Caco-2 (cell line): ENCODE data around the gene TBRG4. TPM values are rescaled to one million over a fixed set of nuclear protein-coding genes. Genes with fewer than 3 reads are reported as not detected.

ENCODE experiments used
- BruUV-seq: library from RNA; stranded (reverse); fragments of 400-500 nt; replicated peaks from 2 replicates; lab custom pipeline; 2021; lab: Mats Ljungman, UMichigan
- CTCF ChIA-PET: fragments of 300-600 bp; sonication (Branson Sonifier 250); formaldehyde crosslinking; loops from one replicate; lab custom pipeline; 2022; ENCODE audit warnings: antibody characterized with exemption; lab: Charles Lee
- POLR2A ChIA-PET: fragments of 300-600 bp; sonication (Branson Sonifier 250); formaldehyde crosslinking; loops from one replicate; lab custom pipeline; 2022; ENCODE audit warnings: antibody characterized with exemption; lab: Charles Lee
- DNase-seq, 2 experiments: peaks; one replicate each; pipeline versions ENCODE4 v3.0.0 to v3.0.0-alpha.2; 2020 to 2022
- H3K27me3 ChIP-seq: replicated peaks from 2 replicates; pipeline ENCODE4 v1.6.0; 2011; ENCODE audit warnings: low read length; ENCODE audit not compliant: control insufficient read depth, insufficient read depth
- H3K36me3 ChIP-seq: 2 replicates; pipeline ENCODE4 v1.5.1; 2011; ENCODE audit warnings: low read length; ENCODE audit not compliant: control insufficient read depth, insufficient read depth
- H3K4me1 ChIP-seq: fragments of 250-450 bp; sonication (Bioruptor Pico); 2 replicates; pipeline ENCODE4 v1.5.1; 2020; ENCODE audit warnings: mild to moderate bottlenecking
- H3K4me3 ChIP-seq: 2 replicates; pipeline ENCODE4 v1.5.1; 2011; ENCODE audit warnings: low read depth, mild to moderate bottlenecking, control low read depth, low read length
- H3K9me3 ChIP-seq: fragments of 250-450 bp; sonication (Bioruptor Pico); 2 replicates; pipeline ENCODE4 v1.5.1; 2020; ENCODE audit warnings: mild to moderate bottlenecking, moderate library complexity
- H3K27ac Mint-ChIP-seq: one replicate; pipeline ENCODE4 v1.8.0; 2022; ENCODE audit warnings: mixed read lengths; ENCODE audit not compliant: unreplicated experiment
- H3K27me3 Mint-ChIP-seq: one replicate; pipeline ENCODE4 v1.8.0; 2022; ENCODE audit warnings: mixed read lengths; ENCODE audit not compliant: insufficient read depth, unreplicated experiment
- H3K36me3 Mint-ChIP-seq: one replicate; pipeline ENCODE4 v1.8.0; 2022; ENCODE audit warnings: mild to moderate bottlenecking, mixed read lengths; ENCODE audit not compliant: insufficient read depth, unreplicated experiment
- H3K4me1 Mint-ChIP-seq: one replicate; pipeline ENCODE4 v1.8.0; 2022; ENCODE audit warnings: low read depth, mixed read lengths; ENCODE audit not compliant: unreplicated experiment
- H3K4me3 Mint-ChIP-seq: one replicate; pipeline ENCODE4 v1.8.0; 2022; ENCODE audit warnings: mild to moderate bottlenecking, moderate library complexity, mixed read lengths; ENCODE audit not compliant: unreplicated experiment
- H3K9me3 Mint-ChIP-seq: one replicate; pipeline ENCODE4 v1.8.0; 2022; ENCODE audit warnings: mixed read lengths; ENCODE audit not compliant: unreplicated experiment
- CTCF ChIP-seq, 2 experiments: fragments of 200-600 bp in 1 of 2; IDR thresholded peaks; 1 replicate in 1 of 2; 2 replicates in 1 of 2; pipeline versions ENCODE4 v1.5.1 to v1.8.0; 2011 to 2022; ENCODE audit warnings: antibody characterized with exemption in 1 of 2, control low read depth in 1 of 2, inconsistent platforms in 1 of 2, low read depth in 1 of 2, low read length in 1 of 2, mild to moderate bottlenecking in 1 of 2, moderate library complexity in 1 of 2; ENCODE audit not compliant: insufficient read depth in 1 of 2, severe bottlenecking in 1 of 2, unreplicated experiment in 1 of 2
- intact Hi-C: fragments of 100-400 bp; cut with micrococcal nuclease; formaldehyde crosslinking; loops from one replicate; pipeline ENCODE4 v1.10.0; 2022; ENCODE audit not compliant: unreplicated experiment
- total RNA-seq: library from RNA; stranded (reverse); gene quantifications from 2 replicates; pipeline ENCODE4 v1.2.3, GENCODE V29; 2022

The TBRG4 gene
- total RNA-seq, 1 experiment from 2014 or later: 116 TPM

GRCh38 chr7:45126201-45126600 lies 14.7 kb upstream of the TBRG4 start:
- peaks cover 9% of the 10 kb centered on the region for H3K27me3 Mint-ChIP-seq
- intact Hi-C loops: no loop called here
- no peak for DNase-seq
- TF ChIP-seq CTCF (IDR thresholded peaks at IDR 0.05; ENCODE audit: insufficient read depth in 1 of 2, low read depth in 1 of 2, low read length in 1 of 2, severe bottlenecking in 1 of 2, unreplicated experiment in 1 of 2): no peak
- no peaks in the 10 kb centered on the region for H3K36me3 ChIP-seq
- ChIA-PET CTCF (no interaction called here), POLR2A (no interaction called here)
- no peaks in the 10 kb centered on the region for H3K9me3 ChIP-seq
- H3K27ac Mint-ChIP-seq: no peak overlapping the region
- H3K9me3 Mint-ChIP-seq: no peaks in the 10 kb centered on the region
- H3K4me3 Mint-ChIP-seq: no peak overlapping the region
- BruUV-seq: no TSS peak
- H3K36me3 Mint-ChIP-seq: no peaks in the 10 kb centered on the region
- no peaks in the 10 kb centered on the region for H3K4me1 ChIP-seq
- no peaks in the 10 kb centered on the region for H3K4me1 Mint-ChIP-seq
- H3K4me3 ChIP-seq: no peak overlapping the region
- no peaks in the 10 kb centered on the region for H3K27me3 ChIP-seq

- intact Hi-C loops: no loop called here
- no peaks in the 10 kb centered on the region for H3K9me3 ChIP-seq
- Mint-ChIP-seq H3K27me3 (peaks cover 9% of the 10 kb centered on the region), H3K36me3 (no peaks in the 10 kb centered on the region), H3K4me3 (no peak overlapping the region), H3K4me1 (no peaks in the 10 kb centered on the region), H3K9me3 (no peaks in the 10 kb centered on the region), H3K27ac (no peak overlapping the region)
- CTCF ChIA-PET: no interaction called here
- DNase-seq: no peak
- H3K36me3 ChIP-seq: no peaks in the 10 kb centered on the region
- H3K4me3 ChIP-seq: no peak overlapping the region
- no peak for TF ChIP-seq CTCF (IDR thresholded peaks at IDR 0.05; ENCODE audit: insufficient read depth in 1 of 2, low read depth in 1 of 2, low read length in 1 of 2, severe bottlenecking in 1 of 2, unreplicated experiment in 1 of 2)
- POLR2A ChIA-PET: no interaction called here
- no peaks in the 10 kb centered on the region for H3K27me3 ChIP-seq
- BruUV-seq: no TSS peak
- no peaks in the 10 kb centered on the region for H3K4me1 ChIP-seq
Observed at GRCh38 chr7:45125193-45125904, 13.9 kb upstream of the TBRG4 start.

- no peak overlapping the region for H3K27ac Mint-ChIP-seq
- no peaks in the 10 kb centered on the region for H3K36me3 Mint-ChIP-seq
- no peaks in the 10 kb centered on the region for H3K4me1 Mint-ChIP-seq
- ChIA-PET POLR2A (no interaction called here), CTCF (no interaction called here)
- intact Hi-C loops: no loop called here
- no TSS peak for BruUV-seq
- H3K4me3 Mint-ChIP-seq: no peak overlapping the region
- no peaks in the 10 kb centered on the region for H3K4me1 ChIP-seq
- no peaks in the 10 kb centered on the region for H3K9me3 ChIP-seq
- H3K4me3 ChIP-seq: no peak overlapping the region
- no peaks in the 10 kb centered on the region for H3K9me3 Mint-ChIP-seq
- no peaks in the 10 kb centered on the region for H3K36me3 ChIP-seq
- TF ChIP-seq CTCF (IDR thresholded peaks at IDR 0.05; ENCODE audit: insufficient read depth in 1 of 2, low read depth in 1 of 2, low read length in 1 of 2, severe bottlenecking in 1 of 2, unreplicated experiment in 1 of 2): no peak
- H3K27me3 Mint-ChIP-seq: peaks cover 3% of the 10 kb centered on the region
- DNase-seq: no peak
- H3K27me3 ChIP-seq: no peaks in the 10 kb centered on the region
Observed at GRCh38 chr7:45123913-45124710, 12.6 kb upstream of the TBRG4 start.
